ENCODE data around the gene KHDC4. TPM values are rescaled to one million over a fixed set of nuclear protein-coding genes. Genes with fewer than 3 reads are reported as not detected.

Gene KHDC4
- total RNA-seq, 6 experiments from 2014 or later: 22.6 to 26.1 (median 23.5) TPM

- Mint-ChIP-seq H3K4me1 (ENCODE audit: low read depth) (peaks cover 46% of the 10 kb centered on the region), H3K27ac (peak overlapping the region; percentile 91), H3K9me3 (no peaks in the 10 kb centered on the region; the same call in 1 of the 2 replicates), H3K36me3 (ENCODE audit: low read depth) (peaks cover 42% of the 10 kb centered on the region), H3K4me3 (peak overlapping the region; percentile 92), H3K27me3 (ENCODE audit: insufficient read depth) (peaks cover 7% of the 10 kb centered on the region)
- peak; percentile 57 for DNase-seq
- no peak for TF ChIP-seq CTCF (IDR thresholded peaks at IDR 0.05)
Observed at GRCh38 chr1:155909894-155910293, 24.3 kb downstream of the KHDC4 start.

GRCh38 chr1:155904261-155904660 is 30.0 kb downstream of the KHDC4 start:
- no peak for DNase-seq
- peaks cover 27% of the 10 kb centered on the region for H3K36me3 Mint-ChIP-seq (ENCODE audit: low read depth)
- H3K27me3 Mint-ChIP-seq (ENCODE audit: insufficient read depth): no peaks in the 10 kb centered on the region
- TF ChIP-seq CTCF (IDR thresholded peaks at IDR 0.05): no peak
- H3K4me3 Mint-ChIP-seq: no peak overlapping the region
- no peaks in the 10 kb centered on the region for H3K4me1 Mint-ChIP-seq (ENCODE audit: low read depth)
- no peaks in the 10 kb centered on the region for H3K9me3 Mint-ChIP-seq
- no peak overlapping the region for H3K27ac Mint-ChIP-seq

GRCh38 chr1:155900161-155900560 is 34.1 kb downstream of the KHDC4 start:
- Mint-ChIP-seq H3K4me3 (no peak overlapping the region), H3K27me3 (ENCODE audit: insufficient read depth) (peaks cover 2% of the 10 kb centered on the region; the same call in 1 of the 2 replicates), H3K4me1 (ENCODE audit: low read depth) (peaks cover 15% of the 10 kb centered on the region; the same call in 1 of the 2 replicates), H3K9me3 (no peaks in the 10 kb centered on the region), H3K27ac (no peak overlapping the region), H3K36me3 (ENCODE audit: low read depth) (peaks cover 44% of the 10 kb centered on the region)
- no peak for TF ChIP-seq CTCF (IDR thresholded peaks at IDR 0.05)
- no peak for DNase-seq

- H3K4me3 Mint-ChIP-seq: no peak overlapping the region
- peaks cover 2% of the 10 kb centered on the region; the same call in 1 of the 2 replicates for H3K27me3 Mint-ChIP-seq (ENCODE audit: insufficient read depth)
- peaks cover 42% of the 10 kb centered on the region for H3K36me3 Mint-ChIP-seq (ENCODE audit: low read depth)
- TF ChIP-seq CTCF (IDR thresholded peaks at IDR 0.05): no peak
- peaks cover 15% of the 10 kb centered on the region; the same call in 1 of the 2 replicates for H3K4me1 Mint-ChIP-seq (ENCODE audit: low read depth)
- no peaks in the 10 kb centered on the region for H3K9me3 Mint-ChIP-seq
- DNase-seq: no peak
- H3K27ac Mint-ChIP-seq: no peak overlapping the region
Observed at GRCh38 chr1:155899683-155900082, 34.5 kb downstream of the KHDC4 start.

- DNase-seq: no peak
- peak overlapping the region; percentile 8; the same call in 1 of the 2 replicates for H3K27ac Mint-ChIP-seq
- no peaks in the 10 kb centered on the region for H3K9me3 Mint-ChIP-seq
- TF ChIP-seq CTCF (IDR thresholded peaks at IDR 0.05): no peak
- H3K36me3 Mint-ChIP-seq (ENCODE audit: low read depth): peaks cover 34% of the 10 kb centered on the region
- peaks cover 2% of the 10 kb centered on the region; the same call in 1 of the 2 replicates for H3K27me3 Mint-ChIP-seq (ENCODE audit: insufficient read depth)
- peaks cover 17% of the 10 kb centered on the region for H3K4me1 Mint-ChIP-seq (ENCODE audit: low read depth)
- H3K4me3 Mint-ChIP-seq: no peak overlapping the region
Observed at GRCh38 chr1:155898888-155899287, 35.3 kb downstream of the KHDC4 start.
